HG03175 (cell line): ENCODE data around the gene AGPAT4.

Experiments
- ATAC-seq: cut with Tn5 transposase; IDR thresholded peaks from one replicate; pipeline ENCODE4 v1.9.1; 2021; ENCODE audit warnings: mild to moderate bottlenecking, moderate library complexity; ENCODE audit not compliant: unreplicated experiment

The AGPAT4 gene

GRCh38 chr6:161169035-161169434 is 104.8 kb downstream of the AGPAT4 start:
- ATAC-seq, result no peak

GRCh38 chr6:161168281-161168891 is 105.5 kb downstream of the AGPAT4 start:
- no peak for ATAC-seq

GRCh38 chr6:161166677-161167076 is 107.2 kb downstream of the AGPAT4 start:
- ATAC-seq, result no peak

- ATAC-seq, result no peak
Measured at GRCh38 chr6:161166176-161166575, 107.7 kb downstream of the AGPAT4 start.

- ATAC-seq, result no peak
Measured at GRCh38 chr6:161164182-161164625, 109.7 kb downstream of the AGPAT4 start.

- ATAC-seq, result no peak
Measured at GRCh38 chr6:161163466-161164181, 110.2 kb downstream of the AGPAT4 start.

GRCh38 chr6:161162722-161163121 is 111.1 kb downstream of the AGPAT4 start:
- ATAC-seq, result no peak

GRCh38 chr6:161161889-161162624 is 111.8 kb downstream of the AGPAT4 start:
- no peak for ATAC-seq

- no peak for ATAC-seq
Measured at GRCh38 chr6:161161121-161161520, 112.7 kb downstream of the AGPAT4 start.

GRCh38 chr6:161154796-161155335 is 119.0 kb downstream of the AGPAT4 start:
- no peak for ATAC-seq

- ATAC-seq, result no peak
Measured at GRCh38 chr6:161153725-161154124, 120.1 kb downstream of the AGPAT4 start.

GRCh38 chr6:161152907-161153662 is 120.8 kb downstream of the AGPAT4 start:
- ATAC-seq, result no peak

- ATAC-seq, result no peak
Measured at GRCh38 chr6:161152527-161152862, 121.4 kb downstream of the AGPAT4 start.

- ATAC-seq, result no peak
Measured at GRCh38 chr6:161151660-161152526, 122.0 kb downstream of the AGPAT4 start.

- no peak for ATAC-seq
Measured at GRCh38 chr6:161151059-161151645, 122.7 kb downstream of the AGPAT4 start.

- no peak for ATAC-seq
Measured at GRCh38 chr6:161150566-161150965, 123.3 kb downstream of the AGPAT4 start.

GRCh38 chr6:161150136-161150535 is 123.7 kb downstream of the AGPAT4 start:
- ATAC-seq, result no peak

- ATAC-seq, result no peak
Measured at GRCh38 chr6:161143663-161144430, 130.0 kb downstream of the AGPAT4 start.

- no peak for ATAC-seq
Measured at GRCh38 chr6:161142957-161143296, 130.9 kb downstream of the AGPAT4 start.
